Limb (tissue), 2 donors: ENCODE data around the gene PDGFA.

ENCODE experiments used
- DNase-seq, 2 donors: peaks; one replicate each; pipeline ENCODE4 v3.0.0-alpha.2; 2016; ENCODE audit errors: extremely low spot score in 2 of 2

PDGFA gene

DNA sequence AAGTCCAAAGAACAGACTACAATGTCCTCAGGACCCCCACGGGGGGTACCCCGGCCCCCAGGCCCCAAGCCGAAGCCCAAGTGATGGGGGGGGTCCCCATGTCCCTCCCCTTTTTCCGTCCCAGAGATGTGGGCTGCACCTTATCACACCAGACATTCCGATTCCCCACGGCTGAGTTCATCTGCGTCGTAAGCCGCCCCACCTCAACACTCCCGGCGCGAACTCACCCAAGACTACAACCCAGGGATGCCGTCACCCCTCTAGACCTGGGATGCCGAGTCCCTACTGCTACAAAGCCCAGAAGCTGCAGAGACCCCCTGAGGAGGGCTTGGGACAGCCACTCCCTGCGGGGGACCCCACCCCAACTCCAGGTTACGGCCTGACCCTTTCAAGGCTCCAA is 14.5 kb downstream of the PDGFA start:
- DNase-seq: no peak

DNA sequence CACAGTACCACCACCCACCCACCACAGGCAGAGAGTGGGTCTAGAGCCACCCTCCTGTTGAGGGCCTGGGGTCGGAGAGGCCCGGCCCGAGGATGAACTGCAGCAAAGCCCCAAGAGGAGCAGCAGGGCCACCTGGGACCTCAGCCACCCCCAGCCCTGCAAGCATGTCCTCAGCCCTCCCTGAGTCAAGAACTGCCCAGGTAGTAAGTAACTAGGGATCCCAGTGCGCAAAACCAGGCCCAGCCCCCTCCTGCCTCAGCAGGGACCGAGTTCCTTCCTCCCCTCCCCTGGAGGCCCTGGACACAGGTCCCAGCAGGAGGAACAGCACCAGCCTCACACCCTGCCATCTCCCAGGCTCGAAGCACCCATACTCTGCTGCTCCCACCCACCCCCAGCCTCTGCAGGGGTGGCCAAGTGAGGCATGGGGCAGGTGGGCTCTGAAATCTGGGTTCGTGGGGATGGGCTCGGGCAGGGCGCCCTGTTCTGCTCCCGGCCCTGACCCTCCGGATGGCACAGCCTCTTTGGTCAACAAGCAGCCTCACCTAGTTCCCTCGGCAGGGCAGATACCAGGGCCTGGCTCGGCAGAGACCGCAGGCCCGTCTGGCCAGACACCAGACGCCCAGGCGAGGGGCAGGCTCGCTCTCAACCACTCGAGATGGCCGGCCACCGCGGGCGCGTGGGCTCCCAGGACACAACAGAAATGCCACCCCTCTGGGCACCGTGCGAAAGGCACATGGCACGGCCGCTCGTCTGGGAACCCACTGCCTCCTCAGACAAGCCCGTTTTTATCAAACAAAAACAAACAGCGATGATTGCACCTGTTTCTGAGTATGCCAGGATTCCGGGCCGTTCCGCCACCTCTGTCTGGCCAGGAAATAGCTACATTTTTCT is 15.2 kb downstream of the PDGFA start:
- no peak for DNase-seq

DNA sequence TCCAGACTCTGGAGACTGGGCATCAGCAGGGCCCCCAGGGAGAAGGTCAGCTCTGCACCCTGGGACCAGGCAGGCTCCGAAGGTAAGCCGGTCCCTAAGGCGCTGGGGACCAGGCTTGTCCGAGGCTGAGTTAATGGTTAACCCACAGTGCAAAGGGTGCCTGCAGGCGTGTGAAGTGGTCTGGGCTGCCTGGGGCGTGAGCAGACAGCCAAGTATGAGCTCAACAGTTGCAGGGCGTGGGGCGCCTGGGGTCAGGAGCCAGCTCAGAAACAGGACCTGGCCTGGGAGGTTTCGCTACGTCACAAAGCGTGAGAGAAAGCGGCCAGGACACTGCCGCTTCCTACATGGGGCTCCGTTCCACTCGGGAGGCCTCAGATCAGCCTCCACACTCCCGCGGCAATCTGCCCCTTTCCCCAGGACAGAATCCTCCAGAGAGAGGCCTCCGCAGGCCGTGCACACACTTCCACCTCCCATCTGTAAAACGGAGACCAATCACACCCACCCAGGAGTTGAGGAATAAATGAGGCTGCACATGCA is 16.0 kb downstream of the PDGFA start:
- no peak for DNase-seq

DNA sequence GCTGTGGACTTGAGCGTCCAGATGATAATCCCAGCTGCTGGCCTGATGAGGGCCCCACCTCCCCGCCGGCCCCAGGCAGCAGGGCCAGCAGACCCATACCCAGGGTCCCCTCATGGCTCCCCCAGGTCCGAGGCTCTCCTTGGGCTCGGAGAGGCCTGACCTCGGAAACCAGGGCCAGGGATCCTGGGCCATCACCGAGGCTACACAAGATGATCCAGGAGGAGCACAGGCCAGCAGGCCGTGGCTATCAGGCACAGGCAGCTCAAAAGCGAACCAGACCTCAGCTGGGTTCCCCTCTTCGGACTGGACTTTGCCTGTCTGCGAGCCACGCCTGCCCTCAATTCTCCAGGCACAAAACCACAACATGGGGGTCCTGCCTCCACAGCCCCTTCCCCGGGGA is 17.4 kb downstream of the PDGFA start:
- no peak for DNase-seq

DNA sequence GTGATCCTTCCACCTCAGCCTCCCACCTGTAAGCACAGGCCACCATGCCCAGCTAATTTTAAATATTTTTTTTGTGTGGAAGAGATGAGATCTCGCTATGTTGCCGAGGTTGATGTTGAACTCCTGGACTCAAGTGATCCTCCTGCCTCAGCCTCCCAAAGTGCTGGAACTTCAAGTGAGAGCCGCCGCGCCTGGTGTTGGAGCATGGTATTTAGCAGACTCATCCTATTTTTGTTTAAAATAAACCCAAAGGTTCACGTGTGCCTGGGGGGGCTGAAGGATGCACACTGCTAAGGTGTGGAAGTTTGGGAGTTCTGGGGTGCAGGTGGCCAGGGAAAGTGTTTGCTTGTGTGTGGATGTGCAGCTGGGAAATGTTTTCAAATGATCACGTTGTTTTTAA is 18.1 kb downstream of the PDGFA start:
- no peak for DNase-seq

DNA sequence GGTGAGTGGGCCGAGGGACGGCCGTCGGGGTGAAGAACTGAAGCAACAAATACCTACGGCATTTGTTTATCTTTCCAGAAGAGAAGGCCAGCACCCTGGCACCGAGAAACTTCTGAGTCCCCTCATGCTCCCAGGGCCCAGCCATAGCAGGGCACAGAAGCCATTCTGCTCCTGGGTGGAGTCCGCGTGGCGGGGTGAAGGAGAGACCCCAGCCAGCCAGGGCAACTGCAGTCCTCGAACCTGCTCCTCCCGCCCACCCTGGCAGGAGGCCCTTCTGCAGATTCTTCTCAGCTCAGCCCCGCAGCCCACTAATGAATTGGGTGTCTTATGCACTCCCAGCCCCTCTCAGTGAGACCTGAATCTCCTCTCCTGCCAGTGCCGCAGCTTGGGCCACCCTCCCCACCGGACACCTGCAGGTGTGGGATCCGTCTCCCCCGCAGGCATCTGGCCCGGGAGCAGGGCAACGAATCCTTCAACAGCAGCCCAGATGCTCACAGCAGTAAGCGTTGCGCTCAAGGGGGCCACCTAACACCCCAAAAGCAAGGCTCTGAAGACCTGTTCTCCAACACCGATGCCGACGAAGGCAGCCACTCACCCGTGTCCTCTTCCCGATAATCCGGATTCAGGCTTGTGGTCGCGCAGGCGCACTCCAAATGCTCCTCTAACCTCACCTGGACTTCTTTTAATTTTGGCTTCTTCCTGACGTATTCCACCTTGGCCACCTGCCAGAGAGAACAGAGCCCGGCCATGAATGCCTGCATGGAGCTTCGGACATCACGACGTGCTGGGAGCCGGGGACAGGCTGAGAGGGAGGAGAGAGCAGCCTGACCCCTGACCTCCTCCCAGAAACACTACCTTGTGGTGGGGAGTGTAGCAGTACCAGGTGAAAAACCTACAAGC is 18.9 kb downstream of the PDGFA start:
- DNase-seq: no peak

DNA sequence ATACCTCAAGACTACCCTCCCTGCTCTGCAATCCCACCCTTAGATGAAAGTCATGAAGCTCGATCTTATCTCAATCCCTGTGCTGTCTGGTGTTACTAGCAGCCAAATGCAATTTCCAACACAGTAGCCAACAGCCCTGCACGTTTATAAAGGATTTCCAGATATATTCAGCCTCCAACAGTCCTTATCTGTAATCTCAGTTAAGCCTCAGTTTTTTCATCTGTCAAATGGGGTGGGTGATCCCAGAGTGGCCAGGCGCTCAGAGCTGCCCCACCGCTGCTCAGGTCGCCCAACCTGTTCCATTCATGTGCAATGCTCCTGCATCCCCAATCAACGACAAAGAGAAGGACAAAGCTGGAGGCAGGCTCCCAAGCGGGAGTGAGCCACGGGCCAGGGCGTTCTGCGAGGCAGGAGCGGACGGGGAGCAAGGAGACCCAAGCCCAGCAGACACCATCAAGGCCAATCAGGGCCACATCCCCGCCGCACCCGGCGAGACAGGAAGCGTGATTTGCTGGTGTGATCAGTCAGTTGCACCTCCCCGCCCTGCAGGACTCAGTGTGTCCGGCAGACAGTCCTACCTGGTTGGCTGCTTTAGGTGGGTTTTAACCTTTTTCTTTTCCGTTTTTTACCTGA is 19.7 kb downstream of the PDGFA start:
- no peak for DNase-seq

DNA sequence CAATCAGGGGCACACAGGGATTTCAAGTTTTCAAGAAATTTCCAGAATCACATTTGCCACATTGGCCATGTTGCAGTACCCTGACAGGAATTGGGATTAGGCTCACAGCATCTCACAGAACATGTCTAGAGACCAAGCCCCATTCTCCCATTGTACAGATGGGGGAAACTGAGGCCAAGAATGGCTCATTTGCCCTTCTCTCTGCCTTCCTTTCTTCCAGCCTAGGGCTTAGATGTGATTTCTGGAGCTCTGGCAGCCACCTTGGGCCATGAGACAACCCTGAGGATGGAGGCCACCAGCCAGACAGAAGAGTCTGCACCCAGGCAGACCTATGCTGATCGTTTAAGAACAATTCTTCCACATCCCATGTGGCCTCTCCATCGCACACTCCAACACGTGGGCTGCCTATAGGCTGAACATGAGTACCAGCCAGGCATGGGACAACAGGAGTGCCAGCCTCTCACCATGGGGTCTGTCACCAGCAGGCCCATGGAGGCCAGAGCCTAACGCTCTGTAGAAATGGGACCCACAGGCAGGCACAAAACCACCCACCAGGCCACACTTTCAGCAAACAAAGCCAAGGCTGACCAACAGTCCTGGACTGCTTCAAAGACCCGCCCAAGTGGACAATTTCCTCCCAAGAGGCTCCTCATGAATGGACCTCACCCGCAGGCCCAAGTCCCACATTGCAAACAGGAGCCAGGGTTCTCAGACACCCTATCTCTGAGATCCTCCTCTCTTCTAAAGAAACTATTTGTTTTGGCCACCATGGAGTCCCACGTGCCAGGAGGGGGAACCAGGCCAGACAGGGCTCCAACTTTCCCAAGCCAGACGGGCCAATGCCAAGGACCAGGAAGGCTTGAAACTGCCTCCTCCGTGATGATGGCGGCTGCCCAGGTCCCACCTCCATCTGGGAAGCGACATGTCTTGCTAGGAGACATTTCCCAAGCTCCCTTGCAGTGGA is 20.7 kb downstream of the PDGFA start:
- DNase-seq: no peak

DNA sequence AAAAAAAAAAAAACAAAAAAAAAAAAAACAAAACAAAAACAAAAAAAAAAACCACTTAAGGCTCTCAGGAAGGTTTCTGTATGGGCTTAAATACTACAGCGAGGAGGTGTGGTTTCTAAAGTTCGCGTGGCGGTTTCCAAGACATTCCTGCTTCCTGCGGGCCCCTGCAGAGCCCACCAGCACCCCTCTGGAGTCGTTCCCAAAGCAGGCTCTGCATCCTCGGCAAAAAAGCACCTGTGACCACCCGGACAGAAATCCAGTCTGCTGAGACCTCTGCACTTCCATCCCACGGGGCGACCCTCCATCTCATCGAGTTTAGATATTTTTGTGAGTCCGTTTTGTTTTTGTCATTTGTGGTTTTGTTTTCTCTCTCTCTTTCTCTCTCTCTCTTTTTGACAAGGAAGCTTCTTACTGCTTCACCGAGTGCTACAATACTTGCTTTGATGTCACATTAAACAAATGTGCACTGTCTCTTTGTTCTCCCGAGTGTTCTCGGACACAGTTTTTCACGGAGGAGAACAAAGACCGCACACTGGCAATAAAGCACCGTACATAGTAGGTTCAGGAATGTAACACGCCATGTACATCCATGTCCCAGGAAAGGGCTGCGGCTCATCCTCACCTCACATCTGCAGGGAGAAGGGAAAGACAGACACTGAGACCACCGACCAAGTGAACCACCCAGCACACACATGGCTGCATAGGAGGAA is 21.5 kb downstream of the PDGFA start:
- no peak for DNase-seq

DNA sequence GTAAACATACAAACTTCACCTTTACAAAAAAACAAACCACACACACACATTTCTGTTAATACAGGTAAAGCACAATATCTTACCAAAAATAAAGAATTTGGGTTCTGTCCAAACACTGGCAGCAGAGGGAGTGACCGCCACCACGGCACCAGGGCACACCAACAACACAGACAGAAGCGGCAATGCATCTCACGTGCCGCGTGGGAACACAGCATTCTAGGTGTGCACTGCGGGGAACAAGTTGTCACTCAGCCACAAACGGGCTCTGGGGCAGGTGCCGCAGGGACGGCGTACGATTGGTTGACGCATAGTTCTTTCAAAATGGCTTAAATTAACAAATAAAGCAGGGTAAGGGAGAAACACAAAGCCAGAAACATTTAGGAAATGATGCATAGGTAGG is 22.3 kb downstream of the PDGFA start:
- no peak for DNase-seq

DNA sequence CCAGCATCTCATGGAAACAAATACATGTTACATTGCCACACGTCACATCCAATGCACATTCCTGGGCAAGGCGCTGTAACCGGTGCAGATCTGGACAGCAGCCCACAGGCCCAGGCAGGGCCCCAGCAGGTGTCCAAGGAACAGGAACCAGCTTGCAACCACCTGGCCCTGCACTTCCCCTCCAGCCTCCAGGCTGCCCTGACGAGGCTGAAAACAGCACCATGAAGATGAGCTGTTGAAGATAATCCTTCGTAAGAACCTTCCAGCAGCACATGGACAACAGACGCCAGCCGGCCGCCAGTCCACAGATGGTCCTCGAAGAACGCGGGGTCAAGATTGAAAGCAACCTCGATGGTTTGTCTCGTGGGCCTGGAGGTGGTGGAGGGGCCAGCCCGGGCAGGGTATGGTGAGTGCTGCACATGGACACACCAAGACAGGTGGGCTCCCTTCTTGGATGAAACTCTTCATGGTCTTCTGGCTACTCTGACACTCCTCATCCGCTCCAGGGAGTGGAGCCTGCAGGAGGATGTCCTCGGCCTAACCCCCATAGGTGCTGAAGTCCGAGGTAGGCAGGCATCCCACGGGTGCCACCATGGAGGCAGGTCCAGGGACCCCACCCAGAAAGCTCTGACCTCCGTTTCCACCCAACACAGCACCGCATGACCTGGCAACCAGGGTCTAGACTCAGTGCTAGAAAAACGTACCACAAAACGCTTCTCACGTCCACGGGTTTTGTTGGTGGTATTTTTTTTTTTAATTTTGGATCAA is 22.9 kb downstream of the PDGFA start:
- no peak for DNase-seq

DNA sequence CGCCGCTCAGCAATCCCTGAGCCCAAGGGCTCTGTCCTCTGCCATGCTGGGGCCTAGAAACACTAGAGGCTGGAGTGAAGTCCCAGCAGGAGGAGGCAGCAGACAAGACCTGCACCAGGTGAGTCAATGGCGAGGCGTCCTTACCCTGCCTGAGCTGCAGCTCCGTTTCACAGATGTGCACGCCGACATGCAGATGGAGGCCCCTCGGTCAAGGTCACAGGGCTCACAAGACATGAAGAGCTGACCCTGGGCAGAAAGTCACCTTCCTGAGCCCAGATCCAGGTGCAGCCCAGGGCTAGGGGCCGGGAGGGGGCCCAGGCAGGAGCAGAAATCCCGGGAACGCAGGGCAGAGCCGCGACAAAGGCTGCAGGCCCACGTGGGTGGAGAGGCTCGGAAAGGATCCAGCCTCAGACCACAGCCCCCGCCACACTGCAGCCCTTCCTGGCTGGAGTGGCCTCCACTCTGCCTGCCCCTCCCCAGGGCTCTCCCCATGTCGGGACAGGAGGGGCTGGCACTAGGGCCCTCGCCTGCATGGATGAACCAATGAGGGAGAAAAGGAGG is 23.8 kb downstream of the PDGFA start:
- no peak for DNase-seq

DNA sequence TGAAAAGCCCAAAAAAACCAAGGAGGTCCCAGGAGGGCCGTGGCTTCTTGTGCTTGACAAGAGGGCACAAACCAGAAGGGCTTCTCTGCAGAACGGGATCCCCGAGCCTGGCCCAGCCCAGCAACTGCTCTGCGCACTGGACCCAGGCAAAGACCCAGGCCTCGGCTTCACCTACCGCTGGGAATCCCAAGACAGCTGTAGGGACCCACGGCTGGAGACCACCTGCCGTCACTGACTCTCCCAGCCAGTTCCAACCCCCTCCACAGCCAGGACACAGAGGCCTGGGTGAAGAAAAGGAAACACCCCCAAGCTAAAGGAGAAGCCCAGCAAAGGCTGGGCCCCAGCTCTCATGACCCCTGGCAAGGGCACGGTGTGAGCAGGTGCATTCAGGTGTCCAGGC is 24.3 kb downstream of the PDGFA start:
- no peak for DNase-seq

DNA sequence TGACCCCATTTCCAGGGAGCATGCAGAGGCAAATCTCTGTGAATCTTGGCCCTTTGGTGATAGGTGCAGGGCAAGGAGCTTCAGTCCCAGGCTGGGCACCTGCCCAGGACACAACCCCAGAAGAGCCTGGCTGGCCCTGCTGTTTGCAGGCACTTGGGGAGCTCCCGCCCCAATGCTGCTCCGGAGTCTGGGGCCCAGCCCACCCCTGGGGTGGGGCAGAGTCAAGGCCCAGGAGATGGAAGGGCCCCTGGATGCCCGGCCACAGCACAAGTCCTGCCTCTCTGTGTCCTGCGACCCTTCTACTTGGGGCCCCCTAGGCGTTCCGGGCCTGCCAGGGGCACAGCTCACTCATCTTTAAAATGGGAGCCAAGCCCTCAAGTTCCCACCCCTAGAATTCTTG is 24.7 kb downstream of the PDGFA start:
- no peak for DNase-seq

DNA sequence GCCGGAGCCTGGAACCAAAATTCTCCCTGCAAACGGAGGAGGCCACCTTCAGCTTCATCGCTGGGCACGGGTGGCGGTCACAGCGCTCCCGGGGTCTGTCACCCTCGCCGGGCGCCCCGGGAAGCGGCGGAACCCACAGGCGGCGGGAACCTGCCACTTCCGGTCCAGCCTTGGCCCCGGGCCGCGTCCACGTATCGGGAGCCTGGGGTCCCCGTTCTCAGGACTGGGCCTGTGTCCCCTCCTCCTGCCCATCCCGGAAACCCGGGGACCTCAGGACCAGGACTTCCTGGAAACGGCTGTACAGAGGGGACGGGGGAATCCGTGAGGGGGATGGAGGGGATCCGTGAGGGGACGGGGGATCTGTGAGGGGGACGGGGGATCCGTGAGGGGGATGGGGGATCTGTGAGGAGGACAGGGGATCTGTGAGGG is 25.4 kb downstream of the PDGFA start:
- no peak for DNase-seq

DNA sequence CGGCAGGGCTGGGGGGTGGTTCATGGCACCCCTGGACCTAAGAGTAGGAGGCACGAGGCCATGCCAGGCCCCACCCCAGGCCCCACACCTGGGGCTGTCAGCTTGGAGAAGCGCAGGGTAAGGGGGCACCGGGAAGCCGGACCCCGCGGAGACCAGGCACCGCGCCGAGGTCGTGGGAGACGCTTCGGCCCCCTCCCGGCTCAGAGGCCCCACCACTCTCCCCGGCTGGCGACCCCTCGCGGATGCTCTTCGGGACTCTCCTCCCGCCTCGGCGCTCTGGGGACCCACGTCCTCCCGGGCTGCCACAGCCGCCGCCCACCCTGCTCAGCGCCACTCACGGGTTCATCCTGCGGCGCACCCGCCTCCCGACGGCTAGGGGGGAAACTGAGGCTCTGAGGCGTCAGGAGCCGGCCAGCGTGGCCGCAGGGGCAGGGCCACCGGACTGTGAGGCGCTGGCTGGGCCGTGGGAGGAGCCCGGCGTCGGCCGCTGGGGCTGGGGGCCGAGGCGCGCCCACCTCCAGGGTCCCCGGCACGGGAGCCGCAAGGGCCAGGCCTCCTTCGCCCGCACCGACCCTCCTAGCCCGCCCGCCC is 25.9 kb downstream of the PDGFA start:
- DNase-seq: no peak

DNA sequence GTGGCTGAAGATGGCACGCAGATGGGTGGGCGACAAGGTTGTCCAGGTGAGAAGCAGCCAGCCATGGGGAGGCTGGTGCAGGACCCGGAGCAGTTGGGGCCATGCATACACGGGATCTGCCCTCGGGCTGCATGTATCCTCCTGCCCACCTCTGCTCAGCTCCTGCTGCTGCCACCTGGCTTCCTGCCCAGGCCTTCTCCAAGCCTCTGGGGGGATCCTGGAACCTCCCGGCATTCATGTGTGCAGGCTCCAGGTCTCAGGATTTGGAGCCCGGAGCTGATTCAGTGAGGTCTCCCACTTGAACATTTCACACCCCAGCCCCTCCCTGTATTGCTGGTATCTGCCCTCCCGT is 27.0 kb downstream of the PDGFA start:
- no peak for DNase-seq

DNA sequence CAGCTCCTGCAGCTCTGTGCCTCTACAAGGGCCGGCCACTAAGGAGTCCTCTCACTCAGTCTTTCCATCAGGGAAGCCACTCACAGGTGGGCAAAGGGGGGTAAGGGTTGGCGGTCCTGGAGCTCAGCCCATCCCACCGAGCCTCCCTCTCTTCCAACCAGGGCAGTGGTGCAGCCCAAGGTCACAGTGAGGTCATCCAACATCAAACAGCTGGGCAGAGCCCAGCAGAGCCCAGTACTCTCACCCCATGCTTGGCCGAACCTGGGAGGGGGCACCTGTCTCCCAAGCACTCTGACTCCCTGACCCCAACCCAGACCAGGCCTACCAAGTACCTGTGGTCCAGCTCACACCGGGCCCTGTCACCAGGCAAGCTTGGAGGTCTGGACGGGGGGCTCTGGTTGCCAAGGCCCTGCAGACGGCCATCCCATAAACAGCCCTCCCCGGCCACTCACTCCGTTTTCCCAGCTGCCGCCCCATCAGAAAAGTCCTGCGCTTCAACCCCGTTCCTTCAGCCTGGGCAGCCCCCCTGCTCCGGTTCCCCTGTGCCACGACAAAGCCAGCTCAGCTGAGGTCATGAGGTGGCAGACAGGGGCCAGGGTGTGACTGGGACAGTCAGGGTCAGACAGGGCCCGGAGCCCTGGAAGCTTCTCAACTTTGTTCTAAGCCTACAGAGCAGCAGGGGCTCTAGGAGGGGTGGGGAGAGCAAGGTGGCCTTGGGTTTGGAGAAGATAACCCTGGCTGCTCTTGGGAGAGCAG is 27.5 kb downstream of the PDGFA start:
- no peak for DNase-seq
